Measurements from ENCODE around the gene ZMYND8. TPM values are rescaled to one million over a fixed set of nuclear protein-coding genes. Genes with fewer than 3 reads are reported as not detected.
"Not testable (repeated sequence)": the region's sequence is repeated elsewhere in the genome, so short reads cannot be mapped to it uniquely, and the experiment has no call there.

Gene ZMYND8
- total RNA-seq: 100 to 1,000 TPM in 1 of 4 donors, 10 to 100 TPM in 3; 51.3 to 106 (median 94.0) TPM

GRCh38 chr20:47356526-47357295 is at the start of gene ZMYND8:
Gene ZMYND8, minus strand, starts transcription at chr20:47356699. Its CDS starts 29 bp downstream, at chr20:47356670.
- Histone ChIP-seq H3K36me3 (no peaks in the 10 kb centered on the region), H3K27ac (peak within 1 kb of the TSS; percentile 87 to 99 (median 96)), H3K9me3 (no peaks in the 10 kb centered on the region), H3K27me3 (no peaks in the 10 kb centered on the region), H3K4me1 (peaks cover 23 to 92% (median 62%) of the 10 kb centered on the region in 4 donors), H3K4me3 (peak within 1 kb of the TSS; percentile 8 to 46 (median 33))
- DNase-seq: peak; percentile 91 to 98 (median 97)
- TF ChIP-seq CTCF (IDR thresholded peaks at IDR 0.05) (no peak), POLR2A (IDR thresholded peaks at IDR 0.05) (peak in 1 of 2 donors; percentile 66)

- DNase-seq: no peak
- Histone ChIP-seq H3K36me3 (no peaks in the 10 kb centered on the region), H3K27ac (no peak overlapping the region), H3K27me3 (no peaks in the 10 kb centered on the region), H3K4me1 (no peaks in the 10 kb centered on the region), H3K9me3 (no peaks in the 10 kb centered on the region), H3K4me3 (no peak overlapping the region)
- no peak for TF ChIP-seq CTCF (IDR thresholded peaks at IDR 0.05)
Measured at GRCh38 chr20:47405775-47406325, 49.4 kb upstream of the ZMYND8 start.

- Histone ChIP-seq H3K4me1 (no peaks in the 10 kb centered on the region), H3K4me3 (no peak overlapping the region), H3K27ac (no peak overlapping the region), H3K27me3 (no peaks in the 10 kb centered on the region), H3K9me3 (no peaks in the 10 kb centered on the region), H3K36me3 (no peaks in the 10 kb centered on the region)
- TF ChIP-seq POLR2A (IDR thresholded peaks at IDR 0.05) (no peak), CTCF (IDR thresholded peaks at IDR 0.05) (no peak)
- DNase-seq: no peak
Measured at GRCh38 chr20:47400685-47401084, 44.2 kb upstream of the ZMYND8 start.

- Histone ChIP-seq H3K9me3 (no peaks in the 10 kb centered on the region), H3K4me3 (no peak overlapping the region), H3K27me3 (no peaks in the 10 kb centered on the region), H3K27ac (no peak overlapping the region), H3K36me3 (no peaks in the 10 kb centered on the region), H3K4me1 (no peaks in the 10 kb centered on the region)
- no peak for TF ChIP-seq POLR2A (IDR thresholded peaks at IDR 0.05)
- TF ChIP-seq CTCF (IDR thresholded peaks at IDR 0.05): no peak
- DNase-seq: no peak
Measured at GRCh38 chr20:47397652-47398301, 41.3 kb upstream of the ZMYND8 start.

- no peaks in the 10 kb centered on the region for H3K9me3 ChIP-seq
- H3K27me3 ChIP-seq: no peaks in the 10 kb centered on the region
- H3K4me1 ChIP-seq: no peaks in the 10 kb centered on the region
- H3K4me3 ChIP-seq: no peak overlapping the region
- no peaks in the 10 kb centered on the region for H3K36me3 ChIP-seq
- DNase-seq: no peak
- no peak overlapping the region for H3K27ac ChIP-seq
- no peak for TF ChIP-seq POLR2A (IDR thresholded peaks at IDR 0.05)
- no peak for TF ChIP-seq CTCF (IDR thresholded peaks at IDR 0.05)
Measured at GRCh38 chr20:47396762-47397476, 40.4 kb upstream of the ZMYND8 start.

- not testable (repeated sequence) for H3K9me3 ChIP-seq, H3K27me3 ChIP-seq, H3K4me1 ChIP-seq, H3K4me3 ChIP-seq, H3K27ac ChIP-seq, DNase-seq, H3K36me3 ChIP-seq
Measured at GRCh38 chr20:47393796-47394514, 37.5 kb upstream of the ZMYND8 start.

Data from Peyer's patch (tissue), 4 donors.